ENCODE data around the gene DHCR24. TPM values are rescaled to one million over a fixed set of nuclear protein-coding genes. Genes with fewer than 3 reads are reported as not detected.

DHCR24 gene
- total and polyA plus RNA-seq, 5 donors = 10.7 to 28.7 (median 17.5) TPM

DNA sequence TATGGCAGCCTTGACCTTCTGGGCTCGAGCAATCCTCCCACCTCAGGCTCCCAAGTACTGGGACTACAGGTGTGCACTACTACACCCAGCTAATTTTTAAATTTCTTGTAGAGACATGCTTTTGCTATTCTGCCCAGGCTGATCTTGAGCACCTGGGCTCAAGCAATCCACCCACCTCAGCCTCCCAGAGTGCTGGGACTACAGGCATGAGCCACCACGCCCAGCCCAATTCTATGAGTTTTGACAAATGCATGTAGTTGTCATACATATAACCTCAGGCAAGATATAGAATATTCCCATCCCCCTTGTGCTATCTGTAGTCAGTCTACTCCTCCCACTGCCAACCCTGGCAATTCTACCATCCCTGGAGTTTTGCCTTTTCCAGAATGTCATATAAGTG is 47.2 kb downstream of the DHCR24 start:
- no peak for ATAC-seq
- DNase-seq = no peak
- no peaks in the 10 kb centered on the region for H3K9me3 ChIP-seq (ENCODE audit: control insufficient read depth, low read length)
- H3K4me1 ChIP-seq (ENCODE audit: control insufficient read depth, insufficient read depth, low read length) = no peaks in the 10 kb centered on the region
- intact Hi-C loops (cut with DNase I) = no loop called here
- H3K27ac ChIP-seq (ENCODE audit: low read length) = no peak overlapping the region
- 89% methylated on average over 2 of the region's 2 CpGs for WGBS
- H3K27me3 ChIP-seq (ENCODE audit: control insufficient read depth, insufficient read depth) = no peaks in the 10 kb centered on the region
- no peak overlapping the region for H3K4me3 ChIP-seq (ENCODE audit: low read length)

DNA sequence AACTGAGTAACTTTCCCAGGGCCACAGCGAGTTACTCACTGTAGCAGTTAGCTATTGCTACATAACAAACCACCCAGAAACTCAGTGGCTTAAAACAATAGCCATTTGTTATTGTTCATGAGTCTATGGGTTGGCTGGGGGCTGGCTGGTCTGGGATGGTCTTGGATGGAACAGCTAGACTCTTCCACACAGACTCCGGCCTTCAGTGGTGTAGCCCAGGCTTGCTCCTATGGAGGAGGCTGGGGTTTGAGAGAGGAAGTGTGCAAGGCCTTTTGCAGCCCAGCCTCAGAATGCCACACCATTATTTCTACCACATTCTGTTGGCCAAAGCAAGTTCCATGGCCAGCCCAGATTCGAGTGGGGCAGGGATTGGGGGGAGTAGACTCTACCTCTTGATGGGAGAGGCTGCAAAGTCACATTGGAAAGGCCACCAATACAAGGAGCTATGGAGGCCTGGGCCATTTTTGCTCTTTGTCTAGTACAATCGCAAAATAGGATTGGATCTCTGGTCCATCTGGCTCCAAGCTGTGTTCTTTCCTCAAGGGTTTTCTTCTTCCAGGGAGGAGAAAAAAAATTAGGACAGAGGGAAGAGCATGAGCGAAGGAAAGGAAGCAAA is 48.3 kb downstream of the DHCR24 start:
- Histone ChIP-seq H3K9me3 (ENCODE audit: control insufficient read depth, low read length) (no peaks in the 10 kb centered on the region), H3K4me3 (ENCODE audit: low read length) (no peak overlapping the region), H3K4me1 (ENCODE audit: control insufficient read depth, insufficient read depth, low read length) (no peaks in the 10 kb centered on the region), H3K27me3 (ENCODE audit: control insufficient read depth, insufficient read depth) (no peaks in the 10 kb centered on the region), H3K27ac (ENCODE audit: low read length) (no peak overlapping the region)
- ATAC-seq (no peak), DNase-seq (no peak)
- intact Hi-C loops (cut with DNase I) = no loop called here
- 90% methylated on average over 5 of the region's 5 CpGs for WGBS

GRCh38 chr1:54837002-54837853 is 49.8 kb downstream of the DHCR24 start:
- DNase-seq (no peak), ATAC-seq (no peak)
- intact Hi-C loops (cut with DNase I) = no loop called here
- no peak overlapping the region for H3K4me3 ChIP-seq (ENCODE audit: low read length)
- H3K27me3 ChIP-seq (ENCODE audit: control insufficient read depth, insufficient read depth) = no peaks in the 10 kb centered on the region
- no peaks in the 10 kb centered on the region for H3K9me3 ChIP-seq (ENCODE audit: control insufficient read depth, low read length)
- no peak overlapping the region for H3K27ac ChIP-seq (ENCODE audit: low read length)
- WGBS = 69% methylated on average over 6 of the region's 6 CpGs
- no peaks in the 10 kb centered on the region for H3K4me1 ChIP-seq (ENCODE audit: control insufficient read depth, insufficient read depth, low read length)

GRCh38 chr1:54836594-54836993 is 50.4 kb downstream of the DHCR24 start:
- no peak overlapping the region for H3K27ac ChIP-seq (ENCODE audit: low read length)
- no peaks in the 10 kb centered on the region for H3K27me3 ChIP-seq (ENCODE audit: control insufficient read depth, insufficient read depth)
- 77% methylated on average over 8 of the region's 8 CpGs for WGBS
- H3K9me3 ChIP-seq (ENCODE audit: control insufficient read depth, low read length) = no peaks in the 10 kb centered on the region
- DNase-seq = no peak
- H3K4me3 ChIP-seq (ENCODE audit: low read length) = no peak overlapping the region
- intact Hi-C loops (cut with DNase I) = no loop called here
- no peak for ATAC-seq
- H3K4me1 ChIP-seq (ENCODE audit: control insufficient read depth, insufficient read depth, low read length) = no peaks in the 10 kb centered on the region

DNA sequence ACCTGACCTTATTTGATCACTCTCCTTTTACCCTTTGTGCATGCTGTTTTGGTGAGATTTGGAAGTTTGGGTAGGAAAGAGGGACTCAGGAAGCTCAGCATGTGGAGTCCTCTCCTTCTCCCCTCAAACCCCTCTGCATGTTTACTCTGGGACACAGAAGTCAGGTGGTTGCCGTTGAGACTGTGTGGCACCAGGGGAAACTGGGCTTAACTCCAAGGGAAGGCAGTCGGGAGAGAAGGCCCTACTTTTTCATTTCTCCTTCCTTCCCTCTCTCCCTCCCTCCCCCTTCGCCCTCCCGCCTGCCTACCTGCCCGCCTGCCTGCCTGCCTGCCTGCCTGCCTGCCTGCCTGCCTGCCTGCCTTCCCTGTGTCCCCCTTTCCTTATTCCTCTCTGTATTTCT is 51.0 kb downstream of the DHCR24 start:
- WGBS = 47% methylated on average over 5 of the region's 5 CpGs
- ATAC-seq (no peak), DNase-seq (no peak)
- no peaks in the 10 kb centered on the region for H3K4me1 ChIP-seq (ENCODE audit: control insufficient read depth, insufficient read depth, low read length)
- no peak overlapping the region for H3K4me3 ChIP-seq (ENCODE audit: low read length)
- no peak overlapping the region for H3K27ac ChIP-seq (ENCODE audit: low read length)
- H3K27me3 ChIP-seq (ENCODE audit: control insufficient read depth, insufficient read depth) = no peaks in the 10 kb centered on the region
- intact Hi-C loops (cut with DNase I) = no loop called here
- no peaks in the 10 kb centered on the region for H3K9me3 ChIP-seq (ENCODE audit: control insufficient read depth, low read length)

- no peaks in the 10 kb centered on the region for H3K27me3 ChIP-seq (ENCODE audit: control insufficient read depth, insufficient read depth)
- no peak overlapping the region for H3K27ac ChIP-seq (ENCODE audit: low read length)
- no peaks in the 10 kb centered on the region for H3K4me1 ChIP-seq (ENCODE audit: control insufficient read depth, insufficient read depth, low read length)
- intact Hi-C loops (cut with DNase I) = no loop called here
- H3K4me3 ChIP-seq (ENCODE audit: low read length) = no peak overlapping the region
- 79% methylated on average over 6 of the region's 6 CpGs for WGBS
- ATAC-seq (no peak), DNase-seq (no peak)
- no peaks in the 10 kb centered on the region for H3K9me3 ChIP-seq (ENCODE audit: control insufficient read depth, low read length)
Observed at GRCh38 chr1:54835131-54835898, 51.7 kb downstream of the DHCR24 start.

GRCh38 chr1:54834007-54834541 is 52.9 kb downstream of the DHCR24 start:
- Histone ChIP-seq H3K27me3 (ENCODE audit: control insufficient read depth, insufficient read depth) (no peaks in the 10 kb centered on the region), H3K4me3 (ENCODE audit: low read length) (no peak overlapping the region), H3K27ac (ENCODE audit: low read length) (no peak overlapping the region), H3K9me3 (ENCODE audit: control insufficient read depth, low read length) (peaks cover 2% of the 10 kb centered on the region), H3K4me1 (ENCODE audit: control insufficient read depth, insufficient read depth, low read length) (no peaks in the 10 kb centered on the region)
- no peak for DNase-seq
- WGBS = 99% methylated on average over 1 of the region's 1 CpG
- ATAC-seq = no peak
- intact Hi-C loops (cut with DNase I) = no loop called here

GRCh38 chr1:54833121-54833520 is 53.9 kb downstream of the DHCR24 start:
- no peak for ATAC-seq
- intact Hi-C loops (cut with DNase I) = no loop called here
- WGBS = 71% methylated on average over 9 of the region's 9 CpGs

GRCh38 chr1:54826226-54826816 is 60.7 kb downstream of the DHCR24 start:
- peaks cover 4% of the 10 kb centered on the region for H3K9me3 ChIP-seq (ENCODE audit: control insufficient read depth, low read length)
- WGBS = 95% methylated on average over 4 of the region's 4 CpGs

More at GRCh38 chr1:54833121-54833520, 53.9 kb downstream of the DHCR24 start:
- Histone ChIP-seq H3K4me1 (ENCODE audit: control insufficient read depth, insufficient read depth, low read length) (no peaks in the 10 kb centered on the region), H3K27me3 (ENCODE audit: control insufficient read depth, insufficient read depth) (no peaks in the 10 kb centered on the region), H3K27ac (ENCODE audit: low read length) (no peak overlapping the region), H3K4me3 (ENCODE audit: low read length) (no peak overlapping the region), H3K9me3 (ENCODE audit: control insufficient read depth, low read length) (peaks cover 2% of the 10 kb centered on the region)
- no peak for DNase-seq

GRCh38 chr1:54825696-54826095 is 61.3 kb downstream of the DHCR24 start:
- WGBS = 91% methylated on average over 5 of the region's 5 CpGs
- Histone ChIP-seq H3K4me3 (ENCODE audit: low read length) (no peak overlapping the region), H3K9me3 (ENCODE audit: control insufficient read depth, low read length) (peaks cover 4% of the 10 kb centered on the region), H3K27ac (ENCODE audit: low read length) (no peak overlapping the region), H3K4me1 (ENCODE audit: control insufficient read depth, insufficient read depth, low read length) (no peaks in the 10 kb centered on the region), H3K27me3 (ENCODE audit: control insufficient read depth, insufficient read depth) (no peaks in the 10 kb centered on the region)
- intact Hi-C loops (cut with DNase I) = no loop called here
- DNase-seq (no peak), ATAC-seq (no peak)

More at GRCh38 chr1:54826226-54826816, 60.7 kb downstream of the DHCR24 start:
- no peaks in the 10 kb centered on the region for H3K27me3 ChIP-seq (ENCODE audit: control insufficient read depth, insufficient read depth)
- ATAC-seq (no peak), DNase-seq (no peak)
- no peak overlapping the region for H3K4me3 ChIP-seq (ENCODE audit: low read length)
- intact Hi-C loops (cut with DNase I) = no loop called here
- H3K4me1 ChIP-seq (ENCODE audit: control insufficient read depth, insufficient read depth, low read length) = no peaks in the 10 kb centered on the region
- no peak overlapping the region for H3K27ac ChIP-seq (ENCODE audit: low read length)

Data from right cardiac atrium (tissue), 5 donors.